Measurements from ENCODE around the gene APOC1.

The APOC1 gene

GRCh38 chr19:44957526-44957925 is 43.1 kb downstream of the APOC1 start:
- no peak for DNase-seq

DNA sequence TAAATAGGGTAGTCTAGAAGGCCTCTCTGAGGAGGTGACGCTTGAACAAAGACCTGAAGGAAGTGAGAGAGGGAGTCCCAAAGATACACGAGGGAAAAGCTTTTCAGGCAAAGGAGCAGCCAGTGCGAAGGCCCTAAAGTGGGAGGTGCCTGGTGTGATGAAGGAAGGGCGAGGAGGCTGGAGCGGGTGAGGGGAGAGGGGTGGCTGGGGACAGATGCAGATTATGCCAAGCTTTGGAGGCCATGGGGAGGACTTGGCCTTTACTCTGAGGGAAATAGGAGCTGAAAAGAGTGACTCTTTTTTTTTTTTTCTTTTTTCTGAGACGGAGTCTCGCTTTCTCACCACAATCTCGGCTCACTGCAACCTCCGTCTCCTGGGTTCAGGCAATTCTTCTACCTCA is 43.7 kb downstream of the APOC1 start:
- DNase-seq: no peak

DNA sequence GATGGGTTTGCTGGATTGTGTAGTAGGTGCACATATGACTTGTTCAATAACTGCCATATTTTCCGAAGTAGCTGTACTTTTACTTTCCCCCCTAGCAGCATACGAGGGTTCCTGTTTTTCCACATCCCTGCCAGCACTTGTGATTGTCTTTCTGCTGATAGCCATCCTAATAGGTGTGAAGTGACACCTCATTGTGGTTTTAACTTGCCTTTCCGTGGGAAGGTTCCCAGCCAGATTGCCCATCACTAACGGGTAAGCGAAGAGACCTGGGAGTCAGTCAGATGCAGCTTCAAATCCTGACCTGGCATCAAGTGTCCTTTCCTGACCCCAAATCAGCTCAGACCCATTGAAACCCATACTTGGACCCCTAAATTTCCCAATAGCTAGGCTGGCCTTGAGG is 45.3 kb downstream of the APOC1 start:
- DNase-seq: no peak

DNA sequence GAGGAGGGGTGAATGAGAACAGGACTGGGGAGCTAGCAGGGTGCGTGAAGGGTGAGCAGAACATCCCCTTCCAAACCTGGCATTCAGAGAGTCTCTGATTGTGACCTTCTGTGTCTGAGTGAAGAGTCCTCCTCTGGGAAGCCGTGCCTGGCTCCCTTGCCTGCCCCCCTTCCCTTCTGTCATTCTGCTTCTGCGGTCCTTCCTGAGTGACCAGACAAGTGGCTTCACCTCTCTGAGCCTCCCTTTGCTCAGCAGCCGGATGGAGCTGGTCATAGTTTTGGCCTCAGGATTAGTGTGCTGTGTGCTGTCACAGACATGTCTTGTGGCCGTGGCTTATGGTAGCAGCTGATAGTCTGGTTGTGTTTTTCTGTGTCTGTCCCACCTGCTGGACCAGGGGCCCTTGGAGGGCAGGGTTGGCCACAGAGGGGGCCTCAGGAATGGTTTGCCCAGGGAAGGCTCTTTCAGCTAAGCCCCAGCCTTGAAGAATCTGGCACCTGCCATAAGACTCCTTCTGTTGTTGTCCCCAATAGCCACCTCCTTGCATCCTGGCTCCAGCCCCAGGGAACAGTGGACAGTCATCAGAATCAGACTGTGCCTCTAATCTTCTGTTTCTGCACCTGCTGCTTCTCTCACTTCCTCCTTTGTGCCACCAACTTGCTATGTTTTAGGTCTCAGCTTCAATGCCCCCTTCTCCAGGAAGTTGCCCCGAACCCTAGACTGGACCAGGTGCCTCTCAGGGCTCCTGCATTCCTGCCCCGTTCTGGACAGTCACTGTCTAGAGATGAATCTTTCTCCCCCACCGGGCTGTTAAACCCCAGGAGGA is 46.7 kb downstream of the APOC1 start:
- no peak for DNase-seq

- DNase-seq: no peak
Observed at GRCh38 chr19:44961821-44962220, 47.4 kb downstream of the APOC1 start.

DNA sequence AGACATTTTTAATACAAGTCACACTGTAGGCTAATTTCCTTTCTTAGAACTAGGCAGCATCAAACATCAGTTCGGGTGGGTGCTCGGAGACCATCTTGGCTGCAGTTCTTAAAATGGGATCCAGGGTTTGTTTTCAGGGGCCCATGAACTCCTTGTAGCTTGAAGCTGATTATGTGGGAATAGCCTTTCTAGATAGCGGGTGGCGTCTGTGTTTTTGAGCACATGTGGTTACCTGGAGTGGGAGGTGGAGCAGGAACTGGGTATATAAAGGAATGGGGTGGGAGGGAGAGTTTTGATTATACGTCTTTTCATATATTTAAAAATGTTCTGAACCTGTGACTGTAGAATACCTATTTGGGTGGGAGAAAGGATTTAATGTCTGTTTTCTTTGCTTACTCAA is 53.7 kb downstream of the APOC1 start:
- no peak for DNase-seq

- DNase-seq: no peak
Observed at GRCh38 chr19:44968670-44969069, 54.3 kb downstream of the APOC1 start.

All from NCI-H1417 (cell line).